NT2/D1 (cell line): ENCODE data around the gene NYNRIN.

Source experiments
- YY1 ChIP-seq: IDR thresholded peaks from 2 replicates; pipeline ENCODE4 v1.6.1; 2011; ENCODE audit not compliant: insufficient read length, insufficient read depth
- ZNF274 ChIP-seq: IDR thresholded peaks from 2 replicates; pipeline ENCODE4 v1.6.1; 2011; ENCODE audit warnings: mild to moderate bottlenecking, low read depth, low read length

DNA sequence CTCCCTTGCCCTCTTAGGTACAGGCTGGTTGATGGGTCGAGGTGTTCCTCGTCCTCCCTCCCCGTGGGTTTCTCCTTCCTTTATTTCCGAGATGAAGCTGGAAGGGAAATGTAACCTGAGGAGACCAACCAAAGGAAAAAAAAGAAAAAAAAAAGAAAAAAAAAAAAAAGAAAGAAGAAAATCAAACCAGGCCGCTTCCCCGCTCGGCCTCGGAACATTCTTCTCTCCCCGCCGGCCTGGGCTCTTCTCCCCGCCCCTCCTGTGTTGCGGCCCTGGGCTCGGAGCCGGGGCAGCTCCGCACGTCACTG is 32.4 kb upstream of the NYNRIN start:
- no peak for TF ChIP-seq YY1
- TF ChIP-seq ZNF274: no peak
